Endodermal cell (in vitro differentiated cells): ENCODE data around the gene REM1. TPM values are rescaled to one million over a fixed set of nuclear protein-coding genes. Genes with fewer than 3 reads are reported as not detected.
A peak's percentile ranks its signal among the peaks of the same experiment; 100 is the strongest.
"Not testable (repeated sequence)": the region's sequence is repeated elsewhere in the genome, so short reads cannot be mapped to it uniquely, and the experiment has no call there.

Source experiments
- DNase-seq: peaks from one replicate; pipeline ENCODE4 v3.0.0-alpha.2; 2017
- H3K27ac ChIP-seq: 2 replicates; pipeline ENCODE4 v1.5.1; 2013; ENCODE audit warnings: mild to moderate bottlenecking, low read depth, low read length, moderate library complexity
- H3K27me3 ChIP-seq: 2 replicates; pipeline ENCODE4 v1.6.1; 2013; ENCODE audit warnings: mild to moderate bottlenecking, low read length, moderate library complexity; ENCODE audit not compliant: insufficient read depth, control insufficient read depth, poor library complexity, severe bottlenecking
- H3K36me3 ChIP-seq: 2 replicates; pipeline ENCODE4 v1.7.0; 2013; ENCODE audit warnings: mild to moderate bottlenecking, low read length, moderate library complexity; ENCODE audit not compliant: control insufficient read depth, insufficient read depth
- H3K4me1 ChIP-seq: one replicate; pipeline ENCODE4 v1.7.0; 2013; ENCODE audit warnings: low read length; ENCODE audit not compliant: control insufficient read depth, insufficient read depth
- H3K4me3 ChIP-seq: 2 replicates; pipeline ENCODE4 v1.5.1; 2013; ENCODE audit warnings: mild to moderate bottlenecking, low read length, moderate library complexity
- H3K9ac ChIP-seq: 2 replicates; pipeline ENCODE4 v1.6.1; 2013; ENCODE audit warnings: mild to moderate bottlenecking, low read length, moderate library complexity; ENCODE audit not compliant: poor library complexity, severe bottlenecking; ENCODE audit errors: extremely low read depth
- H3K9me3 ChIP-seq: 2 replicates; pipeline ENCODE4 v1.6.1; 2013; ENCODE audit warnings: mild to moderate bottlenecking, low read length, moderate library complexity; ENCODE audit not compliant: control insufficient read depth
- H3K27ac Mint-ChIP-seq: 2 replicates; pipeline ENCODE4 v1.8.0; 2020; ENCODE audit warnings: mixed read lengths
- H3K27me3 Mint-ChIP-seq: 2 replicates; pipeline ENCODE4 v1.8.0; 2021; ENCODE audit warnings: mild to moderate bottlenecking, mixed read lengths; ENCODE audit not compliant: insufficient read depth
- H3K36me3 Mint-ChIP-seq: 2 replicates; pipeline ENCODE4 v1.8.0; 2020; ENCODE audit warnings: low read depth, mixed read lengths
- H3K4me1 Mint-ChIP-seq: 2 replicates; pipeline ENCODE4 v1.8.0; 2020; ENCODE audit warnings: mixed read lengths
- H3K4me3 Mint-ChIP-seq: 2 replicates; pipeline ENCODE4 v1.8.0; 2020; ENCODE audit warnings: mild to moderate bottlenecking, moderate library complexity, mixed read lengths
- H3K9me3 Mint-ChIP-seq: 2 replicates; pipeline ENCODE4 v1.8.0; 2020; ENCODE audit warnings: mild to moderate bottlenecking, mixed read lengths
- CTCF ChIP-seq: fragments of 200-600 bp; sonication (generic); conservative IDR thresholded peaks from 2 replicates; pipeline ENCODE4 v1.5.0; 2021; ENCODE audit warnings: antibody characterized with exemption, mild to moderate bottlenecking
- WGBS, 2 experiments: methylation state at CpG; one replicate each; pipeline versions ENCODE4 v1.1.5 to v1.1.7; 2013; ENCODE audit warnings: missing lambda C conversion rate in 2 of 2, mixed read lengths in 1 of 2; ENCODE audit not compliant: insufficient coverage in 1 of 2, insufficient read length in 1 of 2; 5-methylcytosine and 5-hydroxymethylcytosine counted together
- total RNA-seq, 2 donors: library from RNA; stranded (reverse); fragmentation: NEBNext Ultra II Directional in 1 of 2; extraction: Animal tissue kit (Norgen Biotek cat#: 25700) in 1 of 2; gene quantifications; 2 replicates in 1 of 2; 3 replicates in 1 of 2; pipeline ENCODE4 v1.2.1, GENCODE V29; 2021

Gene REM1
- total RNA-seq, 2 donors from 2014 or later, result not detected

- not testable (repeated sequence) for H3K27ac ChIP-seq, H3K4me3 ChIP-seq, H3K36me3 ChIP-seq, H3K4me3 Mint-ChIP-seq, H3K36me3 Mint-ChIP-seq, H3K4me1 Mint-ChIP-seq, H3K9me3 ChIP-seq, H3K9ac ChIP-seq, H3K27me3 ChIP-seq, H3K4me1 ChIP-seq, H3K27ac Mint-ChIP-seq
- TF ChIP-seq CTCF, result peak; percentile 100
- WGBS, 2 experiments, result 57 to 81% methylated on average over 11 to 20 of the region's 20 CpGs
- Mint-ChIP-seq H3K27me3 (peaks cover 53% of the 10 kb centered on the region), H3K9me3 (peaks cover 15% of the 10 kb centered on the region)
- peak; percentile 96 for DNase-seq
These were observed 28.0 kb downstream of the REM1 start for GRCh38 chr20:31502884-31503673.

DNA sequence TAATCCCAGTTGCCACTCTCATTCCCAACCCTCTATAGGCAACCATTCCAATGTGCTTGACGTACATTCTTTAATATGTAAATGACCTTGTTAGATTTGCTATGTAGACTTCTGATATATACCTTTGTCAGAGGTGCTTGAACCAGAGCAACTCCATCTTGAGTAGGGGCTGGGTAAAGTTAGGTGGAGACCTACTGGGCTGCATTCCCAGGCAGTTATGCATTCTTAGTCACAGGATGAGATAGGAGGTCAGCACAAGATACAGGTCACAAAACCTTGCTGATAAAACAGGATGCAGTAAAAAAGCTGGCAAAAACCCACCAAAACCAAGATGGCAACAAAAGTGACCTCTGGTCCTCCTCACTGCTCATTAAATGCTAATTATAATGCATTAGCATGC lies 30.8 kb downstream of the REM1 start:
- no peak overlapping the region for H3K27ac ChIP-seq
- Mint-ChIP-seq H3K36me3 (no peaks in the 10 kb centered on the region), H3K9me3 (no peaks in the 10 kb centered on the region), H3K4me1 (no peaks in the 10 kb centered on the region), H3K27ac (no peak overlapping the region), H3K27me3 (peaks cover 38% of the 10 kb centered on the region), H3K4me3 (no peak overlapping the region)
- no peak for DNase-seq
- no peak for TF ChIP-seq CTCF
- H3K4me3 ChIP-seq, result no peak overlapping the region
- no peaks in the 10 kb centered on the region for H3K36me3 ChIP-seq
- H3K4me1 ChIP-seq, result no peaks in the 10 kb centered on the region
- no peak overlapping the region for H3K9ac ChIP-seq
- H3K27me3 ChIP-seq, result no peaks in the 10 kb centered on the region
- H3K9me3 ChIP-seq, result no peaks in the 10 kb centered on the region
- 89% methylated on average over 1 of the region's 1 CpG; no CpG with 5 or more reads in 1 of the 2 experiments for WGBS, 2 experiments

GRCh38 chr20:31508517-31509244 lies 33.6 kb downstream of the REM1 start:
- H3K27ac ChIP-seq, result no peak overlapping the region
- no peak overlapping the region for H3K4me3 Mint-ChIP-seq
- H3K4me1 ChIP-seq, result no peaks in the 10 kb centered on the region
- H3K36me3 ChIP-seq, result no peaks in the 10 kb centered on the region
- no peak overlapping the region for H3K9ac ChIP-seq
- H3K27me3 Mint-ChIP-seq, result peaks cover 16% of the 10 kb centered on the region
- no peaks in the 10 kb centered on the region for H3K9me3 Mint-ChIP-seq
- no peak for DNase-seq
- H3K9me3 ChIP-seq, result no peaks in the 10 kb centered on the region
- no peaks in the 10 kb centered on the region for H3K36me3 Mint-ChIP-seq
- 68 to 69% methylated on average over 5 of the region's 5 CpGs for WGBS, 2 experiments
- no peak overlapping the region for H3K4me3 ChIP-seq
- TF ChIP-seq CTCF, result no peak
- no peaks in the 10 kb centered on the region for H3K4me1 Mint-ChIP-seq
- H3K27ac Mint-ChIP-seq, result no peak overlapping the region
- H3K27me3 ChIP-seq, result no peaks in the 10 kb centered on the region
